ENCODE measurements around the gene PIK3R5. TPM values are rescaled to one million over a fixed set of nuclear protein-coding genes. Genes with fewer than 3 reads are reported as not detected.

The PIK3R5 gene
- polyA plus RNA-seq, 1 donor (not counting 4 experiments of a cell fraction or from before 2014, with no cell fraction given) = not detected

DNA sequence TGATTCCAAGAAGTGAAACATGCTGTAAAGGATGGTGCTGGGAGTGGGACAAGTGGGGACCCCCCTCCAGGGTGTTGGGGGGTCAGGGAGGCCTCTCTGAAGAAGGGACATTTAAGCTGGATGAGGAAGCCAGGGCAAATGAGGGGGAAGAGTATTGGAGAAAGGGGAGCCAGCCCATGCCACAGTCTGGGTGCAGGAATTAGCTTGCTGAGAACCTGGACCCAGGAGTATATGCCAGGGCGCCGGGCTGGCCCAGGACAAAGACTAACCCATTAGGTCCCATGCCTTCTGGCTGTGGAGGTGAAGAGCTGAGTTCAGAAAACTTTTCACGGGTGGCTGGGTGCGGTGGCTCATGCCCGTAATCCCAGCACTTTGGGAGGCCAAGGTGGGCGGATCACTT, 52.4 kb downstream of the PIK3R5 start:
- DNase-seq (ENCODE audit: low read depth, low spot score) (no peak), FAIRE-seq (no peak)
- dilution Hi-C loops (cut with MboI; ENCODE audit: extremely low pct_ligation_motif_present, low sequenced_read_pairs) = no loop called here
- no peak overlapping the region for H3K9ac ChIP-seq (ENCODE audit: control insufficient read depth, extremely low read depth, insufficient read depth, low read length)
- TF ChIP-seq EZH2 (IDR thresholded peaks at IDR 0.05; ENCODE audit: low read length) = no peak
- TF ChIP-seq, protein P1, sequence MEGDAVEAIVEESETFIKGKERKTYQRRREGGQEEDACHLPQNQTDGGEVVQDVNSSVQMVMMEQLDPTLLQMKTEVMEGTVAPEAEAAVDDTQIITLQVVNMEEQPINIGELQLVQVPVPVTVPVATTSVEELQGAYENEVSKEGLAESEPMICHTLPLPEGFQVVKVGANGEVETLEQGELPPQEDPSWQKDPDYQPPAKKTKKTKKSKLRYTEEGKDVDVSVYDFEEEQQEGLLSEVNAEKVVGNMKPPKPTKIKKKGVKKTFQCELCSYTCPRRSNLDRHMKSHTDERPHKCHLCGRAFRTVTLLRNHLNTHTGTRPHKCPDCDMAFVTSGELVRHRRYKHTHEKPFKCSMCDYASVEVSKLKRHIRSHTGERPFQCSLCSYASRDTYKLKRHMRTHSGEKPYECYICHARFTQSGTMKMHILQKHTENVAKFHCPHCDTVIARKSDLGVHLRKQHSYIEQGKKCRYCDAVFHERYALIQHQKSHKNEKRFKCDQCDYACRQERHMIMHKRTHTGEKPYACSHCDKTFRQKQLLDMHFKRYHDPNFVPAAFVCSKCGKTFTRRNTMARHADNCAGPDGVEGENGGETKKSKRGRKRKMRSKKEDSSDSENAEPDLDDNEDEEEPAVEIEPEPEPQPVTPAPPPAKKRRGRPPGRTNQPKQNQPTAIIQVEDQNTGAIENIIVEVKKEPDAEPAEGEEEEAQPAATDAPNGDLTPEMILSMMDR (optimal IDR thresholded peaks at IDR 0.05 in 1 of 3, IDR thresholded peaks at IDR 0.05 in 1 of 3, conservative IDR thresholded peaks at IDR 0.05 in 1 of 3; ENCODE audit: extremely low read depth in 1 of 3, insufficient read depth in 2 of 3, low read length in 3 of 3) = no peak
- peaks cover 8% of the 10 kb centered on the region for H3K4me1 ChIP-seq (ENCODE audit: control insufficient read depth, extremely low read depth, insufficient read depth, low read length)
- no peak overlapping the region for H3K27ac ChIP-seq (ENCODE audit: control insufficient read depth, insufficient read depth, low read length)
- no peaks in the 10 kb centered on the region for H4K20me1 ChIP-seq (ENCODE audit: control insufficient read depth, extremely low read depth, insufficient read depth, low read length)
- H3K79me2 ChIP-seq (ENCODE audit: control insufficient read depth, insufficient read depth, low read length) = no peaks in the 10 kb centered on the region
- no peak overlapping the region for H2AFZ ChIP-seq (ENCODE audit: control insufficient read depth, low read length)
- no peaks in the 10 kb centered on the region for H3K36me3 ChIP-seq (ENCODE audit: control insufficient read depth in 2 of 2, extremely low read depth in 1 of 2, insufficient read depth in 2 of 2, low read length in 2 of 2)
- peaks cover 2% of the 10 kb centered on the region for H3K27me3 ChIP-seq (ENCODE audit: control insufficient read depth, extremely low read depth, insufficient read depth, low read length)
- no peak overlapping the region for H3K4me2 ChIP-seq (ENCODE audit: control insufficient read depth, extremely low read depth, insufficient read depth, low read depth, low read length)
- no peaks in the 10 kb centered on the region for H3K9me3 ChIP-seq (ENCODE audit: control insufficient read depth, low read depth, low read length)
- H3K4me3 ChIP-seq (ENCODE audit: control insufficient read depth in 2 of 3, extremely low read depth in 1 of 3, insufficient read depth in 2 of 3, low read depth in 1 of 3, low read length in 3 of 3) = no peak overlapping the region
- no peaks in the 10 kb centered on the region for H3K9me1 ChIP-seq (ENCODE audit: control insufficient read depth, extremely low read depth, insufficient read depth, low read length)

GRCh38 chr17:8912084-8912981, 53.2 kb downstream of the PIK3R5 start:
- dilution Hi-C loops (cut with MboI; ENCODE audit: extremely low pct_ligation_motif_present, low sequenced_read_pairs) = no loop called here
- H2AFZ ChIP-seq (ENCODE audit: control insufficient read depth, low read length) = no peak overlapping the region
- H3K4me1 ChIP-seq (ENCODE audit: control insufficient read depth, extremely low read depth, insufficient read depth, low read length) = peaks cover 8% of the 10 kb centered on the region
- H3K9me3 ChIP-seq (ENCODE audit: control insufficient read depth, low read depth, low read length) = no peaks in the 10 kb centered on the region
- no peak overlapping the region for H3K9ac ChIP-seq (ENCODE audit: control insufficient read depth, extremely low read depth, insufficient read depth, low read length)
- no peak overlapping the region for H3K4me3 ChIP-seq (ENCODE audit: control insufficient read depth in 2 of 3, extremely low read depth in 1 of 3, insufficient read depth in 2 of 3, low read depth in 1 of 3, low read length in 3 of 3)
- peaks cover 2% of the 10 kb centered on the region for H3K27me3 ChIP-seq (ENCODE audit: control insufficient read depth, extremely low read depth, insufficient read depth, low read length)
- H4K20me1 ChIP-seq (ENCODE audit: control insufficient read depth, extremely low read depth, insufficient read depth, low read length) = no peaks in the 10 kb centered on the region
- H3K4me2 ChIP-seq (ENCODE audit: control insufficient read depth, extremely low read depth, insufficient read depth, low read depth, low read length) = no peak overlapping the region
- no peak for FAIRE-seq
- H3K36me3 ChIP-seq (ENCODE audit: control insufficient read depth in 2 of 2, extremely low read depth in 1 of 2, insufficient read depth in 2 of 2, low read length in 2 of 2) = no peaks in the 10 kb centered on the region
- no peaks in the 10 kb centered on the region for H3K79me2 ChIP-seq (ENCODE audit: control insufficient read depth, insufficient read depth, low read length)
- no peak for DNase-seq (ENCODE audit: low read depth, low spot score)
- H3K27ac ChIP-seq (ENCODE audit: control insufficient read depth, insufficient read depth, low read length) = no peak overlapping the region
- TF ChIP-seq, protein P1 (optimal IDR thresholded peaks at IDR 0.05 in 1 of 3, IDR thresholded peaks at IDR 0.05 in 1 of 3, conservative IDR thresholded peaks at IDR 0.05 in 1 of 3; ENCODE audit: extremely low read depth in 1 of 3, insufficient read depth in 2 of 3, low read length in 3 of 3) = no peak
- no peak for TF ChIP-seq EZH2 (IDR thresholded peaks at IDR 0.05; ENCODE audit: low read length)
- no peaks in the 10 kb centered on the region for H3K9me1 ChIP-seq (ENCODE audit: control insufficient read depth, extremely low read depth, insufficient read depth, low read length)
